ENCODE results near the gene GLI3. TPM values are rescaled to one million over a fixed set of nuclear protein-coding genes. Genes with fewer than 3 reads are reported as not detected.
A peak's percentile ranks its signal among the peaks of the same experiment; 100 is the strongest.

The GLI3 gene
- total RNA-seq, 1 experiment from 2014 or later, result 46.2 TPM

DNA sequence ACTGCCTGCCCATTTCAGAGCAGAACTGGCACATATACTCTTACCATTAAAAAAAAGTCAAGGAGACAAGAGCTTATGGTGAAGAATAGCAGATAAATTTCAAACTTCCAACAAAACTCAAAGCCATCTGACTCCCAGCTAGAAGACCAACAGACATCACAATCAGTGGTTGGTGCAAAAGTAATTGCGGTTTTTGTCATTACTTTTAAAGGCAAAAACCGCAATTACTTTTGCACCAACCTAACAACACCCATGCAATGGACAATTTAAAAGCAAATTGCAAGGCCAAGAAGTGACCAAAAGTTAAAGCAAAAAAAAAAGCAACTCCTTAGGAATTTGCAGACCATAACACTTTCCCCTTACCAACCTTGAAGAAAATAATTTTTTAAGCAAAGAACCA is 18.8 kb downstream of the GLI3 start:
- ATAC-seq, result no peak
- CTCF ChIA-PET, result no interaction called here
- Mint-ChIP-seq H3K27me3 (ENCODE audit: low read depth) (no peaks in the 10 kb centered on the region), H3K36me3 (peaks cover 8% of the 10 kb centered on the region), H3K9me3 (no peaks in the 10 kb centered on the region), H3K4me3 (no peak overlapping the region), H3K27ac (peak overlapping the region; percentile 84), H3K4me1 (peaks cover 95% of the 10 kb centered on the region)
- DNase-seq (ENCODE audit: low spot score), result no peak
- no peak for TF ChIP-seq MYBL2 (CRISPR knock-in tag; IDR thresholded peaks at IDR 0.05)
- TF ChIP-seq, protein P1, sequence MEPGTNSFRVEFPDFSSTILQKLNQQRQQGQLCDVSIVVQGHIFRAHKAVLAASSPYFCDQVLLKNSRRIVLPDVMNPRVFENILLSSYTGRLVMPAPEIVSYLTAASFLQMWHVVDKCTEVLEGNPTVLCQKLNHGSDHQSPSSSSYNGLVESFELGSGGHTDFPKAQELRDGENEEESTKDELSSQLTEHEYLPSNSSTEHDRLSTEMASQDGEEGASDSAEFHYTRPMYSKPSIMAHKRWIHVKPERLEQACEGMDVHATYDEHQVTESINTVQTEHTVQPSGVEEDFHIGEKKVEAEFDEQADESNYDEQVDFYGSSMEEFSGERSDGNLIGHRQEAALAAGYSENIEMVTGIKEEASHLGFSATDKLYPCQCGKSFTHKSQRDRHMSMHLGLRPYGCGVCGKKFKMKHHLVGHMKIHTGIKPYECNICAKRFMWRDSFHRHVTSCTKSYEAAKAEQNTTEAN (CRISPR knock-in tag; IDR thresholded peaks at IDR 0.05), result no peak
- TF ChIP-seq NR3C1 (CRISPR knock-in tag; conservative IDR thresholded peaks at IDR 0.05; ENCODE audit: low read depth), result no peak
- no peak for TF ChIP-seq GABPB1 (CRISPR knock-in tag; IDR thresholded peaks at IDR 0.05)
- TF ChIP-seq, protein P2, sequence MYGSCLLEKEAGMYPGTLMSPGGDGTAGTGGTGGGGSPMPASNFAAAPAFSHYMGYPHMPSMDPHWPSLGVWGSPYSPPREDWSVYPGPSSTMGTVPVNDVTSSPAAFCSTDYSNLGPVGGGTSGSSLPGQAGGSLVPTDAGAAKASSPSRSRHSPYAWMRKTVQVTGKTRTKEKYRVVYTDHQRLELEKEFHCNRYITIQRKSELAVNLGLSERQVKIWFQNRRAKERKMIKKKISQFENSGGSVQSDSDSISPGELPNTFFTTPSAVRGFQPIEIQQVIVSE (CRISPR knock-in tag; IDR thresholded peaks at IDR 0.05; ENCODE audit: borderline replicate concordance), result no peak
- TF ChIP-seq, protein P3, sequence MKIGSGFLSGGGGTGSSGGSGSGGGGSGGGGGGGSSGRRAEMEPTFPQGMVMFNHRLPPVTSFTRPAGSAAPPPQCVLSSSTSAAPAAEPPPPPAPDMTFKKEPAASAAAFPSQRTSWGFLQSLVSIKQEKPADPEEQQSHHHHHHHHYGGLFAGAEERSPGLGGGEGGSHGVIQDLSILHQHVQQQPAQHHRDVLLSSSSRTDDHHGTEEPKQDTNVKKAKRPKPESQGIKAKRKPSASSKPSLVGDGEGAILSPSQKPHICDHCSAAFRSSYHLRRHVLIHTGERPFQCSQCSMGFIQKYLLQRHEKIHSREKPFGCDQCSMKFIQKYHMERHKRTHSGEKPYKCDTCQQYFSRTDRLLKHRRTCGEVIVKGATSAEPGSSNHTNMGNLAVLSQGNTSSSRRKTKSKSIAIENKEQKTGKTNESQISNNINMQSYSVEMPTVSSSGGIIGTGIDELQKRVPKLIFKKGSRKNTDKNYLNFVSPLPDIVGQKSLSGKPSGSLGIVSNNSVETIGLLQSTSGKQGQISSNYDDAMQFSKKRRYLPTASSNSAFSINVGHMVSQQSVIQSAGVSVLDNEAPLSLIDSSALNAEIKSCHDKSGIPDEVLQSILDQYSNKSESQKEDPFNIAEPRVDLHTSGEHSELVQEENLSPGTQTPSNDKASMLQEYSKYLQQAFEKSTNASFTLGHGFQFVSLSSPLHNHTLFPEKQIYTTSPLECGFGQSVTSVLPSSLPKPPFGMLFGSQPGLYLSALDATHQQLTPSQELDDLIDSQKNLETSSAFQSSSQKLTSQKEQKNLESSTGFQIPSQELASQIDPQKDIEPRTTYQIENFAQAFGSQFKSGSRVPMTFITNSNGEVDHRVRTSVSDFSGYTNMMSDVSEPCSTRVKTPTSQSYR (CRISPR knock-in tag; IDR thresholded peaks at IDR 0.05), result no peak
- no peak for TF ChIP-seq NFYB (CRISPR knock-in tag; conservative IDR thresholded peaks at IDR 0.05; ENCODE audit: low read depth)
- TF ChIP-seq SOX15 (CRISPR knock-in tag; IDR thresholded peaks at IDR 0.05), result no peak
- TF ChIP-seq ZBTB21 (CRISPR knock-in tag; IDR thresholded peaks at IDR 0.05; ENCODE audit: borderline replicate concordance), result no peak
- no peak for TF ChIP-seq ZNF263 (CRISPR knock-in tag; IDR thresholded peaks at IDR 0.05; ENCODE audit: low read depth)
- TF ChIP-seq FOXP1 (CRISPR knock-in tag; IDR thresholded peaks at IDR 0.05; ENCODE audit: borderline replicate concordance), result no peak
- TF ChIP-seq NFATC4 (CRISPR knock-in tag; IDR thresholded peaks at IDR 0.05), result no peak
- TF ChIP-seq ZNF512 (CRISPR knock-in tag; IDR thresholded peaks at IDR 0.05; ENCODE audit: borderline replicate concordance), result no peak
- no peak for TF ChIP-seq FOXP4 (CRISPR knock-in tag; IDR thresholded peaks at IDR 0.05)
- TF ChIP-seq ZNF138 (CRISPR knock-in tag; conservative IDR thresholded peaks at IDR 0.05), result no peak
- TF ChIP-seq ZNF671 (CRISPR knock-in tag; IDR thresholded peaks at IDR 0.05), result no peak
- TF ChIP-seq ZNF416 (CRISPR knock-in tag; IDR thresholded peaks at IDR 0.05), result no peak
- TF ChIP-seq, protein P4, sequence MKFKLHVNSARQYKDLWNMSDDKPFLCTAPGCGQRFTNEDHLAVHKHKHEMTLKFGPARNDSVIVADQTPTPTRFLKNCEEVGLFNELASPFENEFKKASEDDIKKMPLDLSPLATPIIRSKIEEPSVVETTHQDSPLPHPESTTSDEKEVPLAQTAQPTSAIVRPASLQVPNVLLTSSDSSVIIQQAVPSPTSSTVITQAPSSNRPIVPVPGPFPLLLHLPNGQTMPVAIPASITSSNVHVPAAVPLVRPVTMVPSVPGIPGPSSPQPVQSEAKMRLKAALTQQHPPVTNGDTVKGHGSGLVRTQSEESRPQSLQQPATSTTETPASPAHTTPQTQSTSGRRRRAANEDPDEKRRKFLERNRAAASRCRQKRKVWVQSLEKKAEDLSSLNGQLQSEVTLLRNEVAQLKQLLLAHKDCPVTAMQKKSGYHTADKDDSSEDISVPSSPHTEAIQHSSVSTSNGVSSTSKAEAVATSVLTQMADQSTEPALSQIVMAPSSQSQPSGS (CRISPR knock-in tag; IDR thresholded peaks at IDR 0.05; ENCODE audit: borderline replicate concordance, low read depth), result no peak
- POLR2A ChIA-PET, result interaction anchor here (0.9 kb wide), 1 partner anchor 9 kb away, joined by 3 read pairs; no protein-coding TSS in a partner anchor

Data from WTC11 (cell line).